GM12891 (cell line): ENCODE measurements around the gene NUP210.

Source experiments
- DNase-seq: peaks from one replicate; pipeline ENCODE4 v3.0.0; 2011; ENCODE audit warnings: low spot score; ENCODE audit not compliant: insufficient read length
- FAIRE-seq: peaks from 2 replicates; lab custom pipeline; 2011; peaks lifted over from hg19 to GRCh38; lab: Jason Lieb, UNC
- PAX5 ChIP-seq: IDR thresholded peaks from 2 replicates; pipeline ENCODE4 v1.6.1; 2011; ENCODE audit warnings: low read length, moderate library complexity, mild to moderate bottlenecking; ENCODE audit not compliant: insufficient read depth, severe bottlenecking
- POLR2A ChIP-seq: IDR thresholded peaks from 2 replicates; pipeline ENCODE4 v1.6.1; 2011; ENCODE audit warnings: low read depth, low read length, control low read depth
- POLR2AphosphoS5 ChIP-seq: IDR thresholded peaks from 2 replicates; pipeline ENCODE4 v1.6.1; 2011; ENCODE audit warnings: low read depth, low read length, control low read depth
- POU2F2 ChIP-seq: IDR thresholded peaks from 2 replicates; pipeline ENCODE4 v1.6.1; 2011; ENCODE audit warnings: low read depth, mild to moderate bottlenecking, control low read depth, low read length, moderate library complexity
- SPI1 ChIP-seq: IDR thresholded peaks from 2 replicates; pipeline ENCODE4 v1.6.1; 2011; ENCODE audit warnings: low read depth, low read length, control low read depth
- TAF1 ChIP-seq: IDR thresholded peaks from 2 replicates; pipeline ENCODE4 v1.6.1; 2011; ENCODE audit warnings: low read depth, low read length, control low read depth

The NUP210 gene

GRCh38 chr3:13314877-13315276 lies 105.2 kb downstream of the NUP210 start:
- no peak for FAIRE-seq
- no peak for TF ChIP-seq PAX5
- TF ChIP-seq POLR2AphosphoS5 = no peak
- no peak for TF ChIP-seq TAF1
- no peak; the same call in 1 of the 2 replicates for TF ChIP-seq POLR2A
- TF ChIP-seq POU2F2 = no peak
- TF ChIP-seq SPI1 = no peak
- DNase-seq = no peak

GRCh38 chr3:13313813-13314212 lies 106.3 kb downstream of the NUP210 start:
- FAIRE-seq (peak; percentile 9), DNase-seq (no peak)
- TF ChIP-seq TAF1 (no peak), PAX5 (no peak), SPI1 (no peak), POU2F2 (no peak), POLR2AphosphoS5 (no peak), POLR2A (no peak)

GRCh38 chr3:13309004-13309403 lies 111.1 kb downstream of the NUP210 start:
- DNase-seq (no peak), FAIRE-seq (no peak)
- no peak for TF ChIP-seq POLR2AphosphoS5

- DNase-seq = no peak
- TF ChIP-seq POU2F2 = no peak
- TF ChIP-seq TAF1 = no peak
- TF ChIP-seq POLR2A = no peak
- no peak for TF ChIP-seq PAX5
- TF ChIP-seq SPI1 = no peak
- TF ChIP-seq POLR2AphosphoS5 = no peak
- FAIRE-seq = peak; percentile 65
Measured at GRCh38 chr3:13308380-13308801, 111.7 kb downstream of the NUP210 start.

GRCh38 chr3:13307041-13307440 lies 113.1 kb downstream of the NUP210 start:
- no peak for TF ChIP-seq POLR2AphosphoS5
- TF ChIP-seq PAX5 = no peak
- FAIRE-seq = no peak
- DNase-seq = no peak

DNA sequence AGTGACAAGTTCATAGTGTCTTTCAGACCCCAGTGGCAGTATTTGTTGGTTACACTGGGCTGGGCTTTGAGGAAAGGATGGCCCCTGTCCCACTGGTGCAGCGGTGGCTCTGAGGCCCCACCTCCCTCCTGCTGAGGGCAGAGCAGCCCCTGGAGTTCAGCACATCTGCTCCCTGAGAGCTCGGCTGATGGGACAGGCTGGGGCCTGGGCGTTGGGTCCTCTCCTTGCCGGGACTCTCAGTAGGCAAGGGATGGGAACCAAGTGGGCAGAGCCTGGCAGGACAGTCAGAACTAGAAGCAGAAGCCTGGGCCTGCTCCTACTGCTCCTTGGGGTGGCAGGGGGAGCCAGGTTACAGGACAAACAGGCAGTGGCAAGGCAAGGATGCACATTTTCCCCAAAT lies 114.5 kb downstream of the NUP210 start:
- no peak for FAIRE-seq
- TF ChIP-seq POLR2A (no peak), POLR2AphosphoS5 (no peak), TAF1 (no peak), SPI1 (no peak), PAX5 (no peak), POU2F2 (no peak)
- no peak for DNase-seq

DNA sequence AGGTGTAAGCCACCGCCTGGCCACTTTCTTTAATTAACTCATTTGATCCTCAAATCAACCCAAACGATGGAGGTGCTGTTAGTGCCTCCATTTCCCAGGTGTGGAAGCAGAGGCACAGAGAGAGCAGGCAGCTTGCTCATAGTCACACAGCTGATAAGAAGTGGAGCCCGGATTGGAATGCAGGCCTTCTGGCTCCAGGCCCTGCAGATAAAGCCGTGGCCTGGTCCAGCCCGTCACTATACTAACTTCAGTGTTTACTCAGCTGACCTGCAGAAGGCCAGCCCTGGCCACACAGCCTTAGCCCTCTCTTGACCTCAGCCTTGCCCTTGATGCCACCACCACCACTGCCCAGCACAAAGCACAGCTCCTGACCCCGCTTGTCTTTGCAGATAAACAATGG lies 116.7 kb downstream of the NUP210 start:
- TF ChIP-seq SPI1 = no peak
- DNase-seq (no peak), FAIRE-seq (no peak)

DNA sequence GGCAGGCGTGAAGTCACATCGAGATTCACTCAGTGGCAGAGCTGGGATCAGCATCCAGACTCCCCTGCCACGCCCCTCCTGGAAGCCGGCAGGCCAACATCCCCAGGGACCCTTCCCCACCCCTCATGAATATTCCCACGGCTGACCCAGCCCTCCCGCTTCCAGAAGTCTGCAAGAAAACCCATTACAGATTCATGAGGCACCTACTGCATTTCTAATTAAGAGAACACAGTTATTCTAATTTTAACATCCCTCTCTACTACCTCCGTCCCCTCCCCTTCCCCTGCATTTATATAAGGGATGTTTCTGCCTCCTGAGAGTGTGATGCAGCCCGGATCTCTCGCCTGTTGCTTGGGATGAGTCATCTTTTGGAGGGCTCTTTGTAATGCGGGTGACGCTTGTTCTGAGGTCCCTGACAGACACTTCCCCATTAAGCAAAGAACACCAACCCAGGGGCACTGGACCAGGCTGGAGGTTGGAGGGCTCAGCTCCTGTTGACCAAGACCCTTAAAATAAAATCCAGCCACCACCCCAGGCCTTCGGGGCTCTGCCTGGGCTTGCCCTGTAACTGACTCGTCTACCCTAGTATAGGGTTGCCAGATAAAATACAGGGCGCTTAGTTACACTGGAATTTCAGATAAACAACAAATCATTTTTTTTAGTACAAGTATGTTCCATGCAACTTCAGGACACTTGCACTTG lies 118.7 kb downstream of the NUP210 start:
- DNase-seq (no peak), FAIRE-seq (no peak)
- TF ChIP-seq TAF1 = no peak
- peak; percentile 71 for TF ChIP-seq SPI1

DNA sequence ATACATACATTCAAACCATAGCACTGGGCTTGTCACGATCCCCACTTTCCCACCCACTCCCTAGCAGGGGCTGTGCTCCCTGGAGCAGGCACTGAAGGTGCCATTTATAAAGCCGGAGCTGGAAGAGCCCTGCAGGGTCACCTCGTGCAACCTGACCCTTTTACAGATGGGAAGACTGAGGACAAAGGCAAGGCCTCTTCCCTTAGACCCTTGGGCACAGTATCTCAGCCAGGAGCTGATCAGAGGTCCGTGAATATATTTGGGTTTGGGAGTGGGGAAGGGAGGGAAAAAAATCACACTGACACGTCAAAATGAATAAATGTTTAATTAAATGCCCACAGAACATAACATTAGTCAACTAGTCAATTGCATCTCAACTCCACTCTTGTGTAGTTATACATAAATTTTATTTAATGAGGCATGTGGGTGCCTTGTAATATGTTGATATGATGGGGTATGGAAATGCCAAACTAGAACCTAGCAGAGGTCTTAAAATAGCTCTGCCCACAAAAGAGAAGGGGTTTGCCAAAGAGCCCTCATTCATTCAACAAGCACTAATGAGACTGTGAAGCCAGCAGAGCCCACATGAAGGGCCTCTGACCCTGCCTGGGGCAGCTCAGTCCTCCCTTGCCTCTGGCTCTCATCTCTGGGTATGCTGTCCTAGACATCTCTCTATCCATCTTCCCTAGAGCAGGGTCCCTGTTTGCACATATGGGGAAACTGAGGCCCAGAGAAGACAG lies 119.4 kb downstream of the NUP210 start:
- FAIRE-seq (no peak), DNase-seq (no peak)
- no peak for TF ChIP-seq PAX5
- TF ChIP-seq SPI1 = no peak
- TF ChIP-seq POU2F2 = no peak
- TF ChIP-seq POLR2A = no peak
- no peak for TF ChIP-seq TAF1
- no peak for TF ChIP-seq POLR2AphosphoS5

- TF ChIP-seq POU2F2 = no peak
- no peak for TF ChIP-seq POLR2A
- no peak for TF ChIP-seq PAX5
- no peak for TF ChIP-seq POLR2AphosphoS5
- no peak for TF ChIP-seq TAF1
- no peak for TF ChIP-seq SPI1
- FAIRE-seq = no peak
- no peak for DNase-seq
Measured at GRCh38 chr3:13299531-13300155, 120.5 kb downstream of the NUP210 start.
